Measurements from ENCODE around the gene AMMECR1L.
"Not testable (repeated sequence)": the region's sequence is repeated elsewhere in the genome, so short reads cannot be mapped to it uniquely, and the experiment has no call there.

The AMMECR1L gene

GRCh38 chr2:127887082-127887775, 1.5 kb upstream of the AMMECR1L start:
- no peak for DNase-seq (ENCODE audit: low read depth in 2 of 2)

DNA sequence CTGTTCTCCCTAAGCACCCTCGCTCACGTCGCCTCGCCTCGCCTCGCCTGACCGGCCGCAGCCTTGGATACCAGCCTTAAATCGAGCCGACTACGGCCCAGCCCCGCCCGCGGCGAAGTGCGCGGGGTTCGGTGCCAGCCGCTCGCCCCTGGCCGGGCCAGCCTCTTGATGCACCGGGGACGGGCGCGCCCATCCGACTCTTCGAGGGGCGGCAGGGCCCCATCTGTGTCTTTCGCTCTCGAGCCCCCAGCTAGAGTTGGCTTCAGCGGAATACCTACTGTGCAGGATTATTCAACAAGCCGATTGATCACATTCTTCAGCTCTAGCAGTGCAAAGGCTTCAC, 808 bp upstream of the AMMECR1L start:
- not testable (repeated sequence) for DNase-seq (ENCODE audit: low read depth in 2 of 2)

GRCh38 chr2:127884861-127885740, 655 bp downstream of the AMMECR1L start:
- not testable (repeated sequence) for DNase-seq (ENCODE audit: low read depth in 2 of 2)

- peak; percentile 11 to 18 for DNase-seq (ENCODE audit: low read depth in 2 of 2)
These were observed 1.3 kb downstream of the AMMECR1L start for GRCh38 chr2:127884436-127884835.

- DNase-seq (ENCODE audit: low read depth in 2 of 2) = no peak
These were observed 5.9 kb downstream of the AMMECR1L start for GRCh38 chr2:127879899-127880298.

GRCh38 chr2:127877626-127878025, 8.1 kb downstream of the AMMECR1L start:
- DNase-seq (ENCODE audit: low read depth in 2 of 2) = no peak

- DNase-seq (ENCODE audit: low read depth in 2 of 2) = no peak
These were observed 8.6 kb downstream of the AMMECR1L start for GRCh38 chr2:127877136-127877535.

GRCh38 chr2:127874378-127875269, 11.1 kb downstream of the AMMECR1L start:
- no peak for DNase-seq (ENCODE audit: low read depth in 2 of 2)

DNA sequence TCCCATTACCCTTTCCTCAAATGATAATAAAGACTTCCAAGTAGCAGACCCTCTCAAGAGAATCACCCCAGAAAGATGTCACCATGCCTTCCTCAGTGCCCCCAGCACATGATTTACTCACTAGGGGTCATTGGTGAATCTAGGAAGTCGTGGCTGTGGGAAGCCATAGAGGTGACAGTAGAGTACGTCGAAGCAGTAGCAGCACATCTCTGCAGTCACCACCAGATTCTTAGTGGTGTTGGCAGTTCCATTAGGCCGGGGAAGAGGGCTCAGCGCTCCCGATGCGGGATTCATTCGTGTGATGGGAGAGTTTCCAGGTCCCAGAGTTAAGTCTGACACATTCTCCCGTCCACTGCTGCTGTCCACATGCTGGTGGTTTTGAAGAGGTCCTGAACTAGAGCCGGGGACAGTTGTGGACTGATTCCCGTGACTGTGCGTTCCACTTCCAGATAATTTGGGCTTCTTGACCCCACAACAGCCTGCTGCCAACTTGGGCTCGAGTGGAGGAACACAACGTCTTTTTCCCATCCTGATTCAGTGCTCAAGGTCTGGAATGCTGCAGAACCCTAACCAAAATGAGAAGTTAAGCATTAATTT, 12.0 kb downstream of the AMMECR1L start:
- DNase-seq (ENCODE audit: low read depth in 2 of 2) = no peak

- no peak for DNase-seq (ENCODE audit: low read depth in 2 of 2)
These were observed 13.4 kb downstream of the AMMECR1L start for GRCh38 chr2:127872354-127872753.

DNA sequence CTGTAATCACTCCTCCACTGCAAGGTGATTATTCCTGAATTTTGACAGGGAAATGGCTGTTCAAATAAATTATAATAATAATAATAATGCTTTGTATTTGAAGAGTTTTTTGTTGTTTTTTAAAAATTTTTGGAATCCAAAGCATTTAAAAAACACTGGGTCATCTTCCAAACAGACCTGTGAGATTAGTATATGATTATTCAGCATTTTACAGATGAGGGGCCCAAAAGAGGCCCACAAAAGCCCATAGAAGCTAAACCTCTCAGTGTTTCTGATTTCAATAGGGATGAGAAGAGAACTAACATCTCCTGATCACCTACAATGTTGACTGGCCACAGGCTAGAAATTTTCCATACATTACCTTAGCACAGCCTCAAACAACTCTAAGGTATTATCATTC, 19.8 kb downstream of the AMMECR1L start:
- DNase-seq (ENCODE audit: low read depth in 2 of 2) = no peak

- DNase-seq (ENCODE audit: low read depth in 2 of 2) = no peak
These were observed 20.9 kb downstream of the AMMECR1L start for GRCh38 chr2:127864877-127865276.

DNA sequence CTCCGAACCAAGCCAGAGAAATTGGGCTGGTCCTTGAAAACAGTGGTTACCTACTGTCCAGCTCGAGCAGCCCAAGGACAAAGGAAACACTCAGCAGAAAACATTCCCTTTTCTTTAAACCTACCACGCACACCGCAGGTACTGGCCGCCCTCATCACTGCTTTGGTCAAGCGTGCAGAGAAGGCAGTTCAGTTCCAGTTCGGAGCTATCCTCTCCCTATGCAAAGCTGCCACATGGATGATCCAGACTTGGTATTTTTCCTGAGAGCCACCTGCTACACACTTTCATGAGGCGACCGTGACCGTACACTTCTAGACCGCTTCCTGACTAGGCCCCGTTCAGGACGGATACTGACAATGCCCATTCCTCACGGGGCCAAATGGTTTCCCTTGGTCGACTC, 23.5 kb downstream of the AMMECR1L start:
- DNase-seq (ENCODE audit: low read depth in 2 of 2) = no peak

DNA sequence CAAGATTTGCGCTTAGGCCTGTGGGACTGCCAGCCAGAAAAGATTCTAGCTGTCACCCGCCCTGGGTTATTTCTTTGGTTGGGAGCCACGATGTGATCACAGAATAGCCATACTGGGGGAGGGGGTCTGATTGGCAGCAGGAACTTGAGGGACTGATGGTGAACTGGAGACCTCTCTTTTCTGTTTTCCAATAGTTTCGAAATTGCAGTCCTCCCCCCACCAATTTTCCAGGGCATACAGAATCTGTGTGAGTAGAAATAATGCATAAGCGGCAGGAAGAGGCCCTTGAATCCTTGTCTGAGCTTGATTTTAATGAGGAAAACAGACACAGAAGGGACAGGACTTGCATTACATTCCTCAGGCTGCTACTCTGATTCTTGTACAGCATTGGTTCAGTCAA, 25.6 kb downstream of the AMMECR1L start:
- no peak for DNase-seq (ENCODE audit: low read depth in 2 of 2)

GRCh38 chr2:127859712-127860085, 26.1 kb downstream of the AMMECR1L start:
- no peak for DNase-seq (ENCODE audit: low read depth in 2 of 2)

DNA sequence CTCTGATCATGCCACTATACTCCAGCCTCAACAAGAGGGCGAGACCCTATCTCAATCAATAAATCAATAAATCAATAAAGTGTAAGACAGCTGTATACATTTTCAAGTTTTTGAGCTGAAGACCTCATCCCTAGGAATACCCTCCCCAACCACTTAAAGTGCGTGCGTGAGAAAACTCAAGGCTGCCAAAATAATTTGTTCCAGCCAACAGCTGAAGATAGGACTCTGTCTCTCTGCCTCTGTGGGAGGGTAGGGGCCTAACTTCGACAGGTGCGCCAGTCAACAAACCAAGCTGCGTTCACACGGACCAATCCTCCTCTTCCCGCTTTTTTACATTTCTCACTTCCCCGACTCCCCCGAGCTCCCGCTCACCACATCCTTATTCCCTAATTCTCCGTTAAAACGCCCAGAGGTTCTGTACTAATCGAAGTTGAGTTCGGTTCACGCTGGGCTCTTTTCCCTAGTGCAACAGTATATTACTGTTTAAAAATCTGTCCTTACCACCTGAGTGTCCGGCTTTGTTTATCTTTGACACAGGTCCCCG, 28.4 kb downstream of the AMMECR1L start:
- no peak for DNase-seq (ENCODE audit: low read depth in 2 of 2)

DNA sequence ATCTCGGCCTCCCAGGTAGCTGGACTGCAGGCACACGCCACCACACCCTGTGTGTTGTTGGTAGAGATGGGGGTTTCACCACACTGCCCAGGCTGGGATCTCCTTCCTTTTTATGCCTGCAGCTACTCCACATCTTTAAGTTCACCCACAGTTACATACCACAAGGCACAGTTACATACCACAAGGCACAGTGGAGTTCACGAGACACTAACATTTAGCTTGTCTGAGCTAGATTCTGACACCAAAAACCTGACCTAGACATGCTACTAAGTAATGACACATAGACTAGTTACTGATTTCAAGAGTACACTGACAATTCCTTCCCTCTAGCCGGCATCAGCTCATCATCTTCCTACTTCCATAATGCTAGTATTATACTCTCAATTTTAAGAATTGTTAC, 32.1 kb downstream of the AMMECR1L start:
- DNase-seq (ENCODE audit: low read depth in 2 of 2) = no peak

DNA sequence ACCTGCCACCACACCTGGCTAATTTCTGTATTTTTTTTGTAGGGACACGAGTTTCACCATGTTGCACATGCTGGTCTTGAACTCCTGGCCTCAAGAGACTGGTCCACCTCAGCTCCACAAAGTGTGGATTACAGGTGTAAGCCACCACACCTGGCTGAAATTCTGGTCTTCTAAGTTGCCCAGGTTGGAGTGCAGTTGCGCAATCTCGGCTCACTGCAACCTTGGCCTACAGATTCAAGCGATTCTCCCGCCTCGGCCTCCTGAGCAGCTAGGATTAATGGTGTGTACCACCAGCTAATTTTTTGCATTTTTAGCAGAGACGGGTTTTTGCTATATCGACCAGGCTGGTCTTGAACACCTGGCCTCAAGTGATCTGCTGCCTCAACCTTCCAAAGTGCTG, 33.4 kb downstream of the AMMECR1L start:
- no peak for DNase-seq (ENCODE audit: low read depth in 2 of 2)

- no peak for DNase-seq (ENCODE audit: low read depth in 2 of 2)
These were observed 37.8 kb downstream of the AMMECR1L start for GRCh38 chr2:127847931-127848330.

- DNase-seq (ENCODE audit: low read depth in 2 of 2) = no peak
These were observed 40.8 kb downstream of the AMMECR1L start for GRCh38 chr2:127844973-127845372.

DNA sequence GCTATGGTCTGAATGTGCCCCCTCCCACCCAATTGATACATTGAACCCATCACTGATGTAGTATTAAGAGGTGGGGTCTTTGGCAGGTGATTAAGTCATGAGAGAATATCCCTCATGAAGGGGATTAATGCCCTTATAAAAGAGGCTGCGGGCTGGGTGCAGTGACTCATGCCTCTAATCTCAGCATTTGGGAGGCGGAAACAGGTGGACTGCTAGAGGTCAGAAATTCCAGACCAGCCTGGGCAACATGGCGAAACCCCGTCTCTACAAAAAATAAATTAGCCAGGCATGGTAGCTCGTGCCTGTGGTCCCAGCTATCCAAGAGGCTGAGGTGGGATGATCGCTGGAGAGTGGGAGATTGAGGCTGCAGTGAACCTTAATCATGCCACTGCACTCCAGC, 42.1 kb downstream of the AMMECR1L start:
- DNase-seq (ENCODE audit: low read depth in 2 of 2) = no peak

All from fibroblast of skin of left biceps (primary cell).